Stimulated activated CD8-positive, alpha-beta memory T cell treated with anti-CD3 and anti-CD28 coated beads, Interleukin-4, amount 100 ng/mL, for 4 hours (primary cell): ENCODE data around the gene PKD2.
"Not testable (repeated sequence)": the region's sequence is repeated elsewhere in the genome, so short reads cannot be mapped to it uniquely, and the experiment has no call there.

Experiments
- DNase-seq, 2 donors: peaks; one replicate each; pipeline ENCODE4 v3.0.0-alpha.2; 2020; ENCODE audit warnings: low read depth in 2 of 2, low spot score in 1 of 2

PKD2 gene

DNA sequence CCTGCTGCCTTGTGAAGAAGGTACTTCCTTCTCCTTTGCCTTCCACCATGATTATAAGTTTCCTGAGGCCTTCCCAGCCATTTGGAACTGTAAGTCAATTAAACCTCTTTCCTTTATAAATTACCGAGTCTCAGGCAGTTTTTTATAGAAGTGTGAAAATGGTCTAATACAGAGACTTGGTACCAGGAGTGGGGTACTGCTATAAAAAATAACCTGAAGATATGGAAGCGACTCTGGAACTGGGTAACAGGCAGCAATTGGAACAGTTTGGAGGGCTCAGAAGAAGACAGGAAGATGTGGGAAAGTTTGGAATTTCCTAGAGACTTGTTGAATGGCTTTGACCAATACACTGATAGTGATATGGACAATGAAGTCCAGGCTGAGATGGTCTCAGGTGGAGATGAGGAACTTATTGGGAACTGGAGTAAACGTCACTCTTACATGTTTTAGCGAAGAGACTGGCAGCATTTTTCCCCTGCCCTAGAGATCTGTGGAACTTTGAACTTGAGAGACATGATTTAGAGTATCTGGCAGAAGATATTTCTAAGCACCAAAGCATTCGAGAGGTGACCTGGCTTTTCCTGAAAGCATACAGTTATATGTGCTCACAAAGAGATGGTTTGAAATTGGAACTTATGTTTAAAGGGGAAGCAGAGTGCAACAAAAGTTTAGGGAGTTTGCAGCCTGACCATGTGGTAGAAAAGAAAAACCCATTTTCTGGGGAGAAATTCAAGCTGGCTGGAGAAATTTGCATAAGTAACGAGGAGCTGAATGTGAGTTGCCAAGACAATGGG is 18.6 kb downstream of the PKD2 start:
- DNase-seq, result not testable (repeated sequence)

DNA sequence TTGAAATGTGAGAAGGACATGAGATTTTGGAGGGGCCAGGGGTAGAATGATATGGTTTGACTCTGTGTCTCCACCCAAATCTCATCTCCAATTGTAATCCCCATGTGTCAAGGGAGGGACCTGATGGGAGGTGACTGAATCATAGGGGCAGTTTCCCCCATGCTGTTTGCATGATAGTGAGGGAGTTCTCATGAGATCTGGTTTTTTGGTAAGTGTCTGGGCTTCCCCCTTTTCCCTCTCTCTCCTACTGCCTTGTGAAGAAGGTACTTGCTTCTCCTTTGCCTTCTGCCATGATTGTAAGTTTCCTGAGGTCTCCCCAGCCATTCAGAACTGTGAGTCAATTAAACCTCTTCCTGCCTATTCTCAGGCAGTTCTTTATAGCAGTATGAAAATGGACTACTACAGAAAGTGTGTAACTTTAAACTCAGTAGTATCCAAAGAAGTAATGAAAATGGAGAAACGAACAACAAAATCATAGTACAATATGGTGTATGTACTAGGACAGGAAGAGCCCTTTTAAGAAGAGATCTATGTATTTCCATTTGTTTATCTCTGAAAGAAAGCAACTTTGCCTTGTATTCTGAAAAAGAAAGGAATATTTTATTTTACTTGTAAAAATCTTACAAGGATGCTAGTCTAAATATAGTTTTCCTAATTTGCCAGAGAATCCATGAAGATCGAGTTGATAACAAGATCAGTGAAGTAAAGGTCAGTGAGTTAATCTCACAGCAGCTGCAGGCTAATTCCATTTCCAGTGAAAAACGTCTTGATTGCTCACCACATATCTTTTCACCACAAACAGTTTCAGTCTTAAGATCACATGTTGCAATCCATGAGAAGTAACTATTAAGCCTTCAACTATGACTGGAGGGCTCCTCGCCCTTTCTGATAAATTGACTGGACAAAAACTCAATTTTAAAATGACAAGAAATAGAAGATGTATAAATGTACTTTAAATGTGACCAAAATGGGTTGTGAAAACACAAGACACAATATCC is 20.5 kb downstream of the PKD2 start:
- no peak for DNase-seq

DNA sequence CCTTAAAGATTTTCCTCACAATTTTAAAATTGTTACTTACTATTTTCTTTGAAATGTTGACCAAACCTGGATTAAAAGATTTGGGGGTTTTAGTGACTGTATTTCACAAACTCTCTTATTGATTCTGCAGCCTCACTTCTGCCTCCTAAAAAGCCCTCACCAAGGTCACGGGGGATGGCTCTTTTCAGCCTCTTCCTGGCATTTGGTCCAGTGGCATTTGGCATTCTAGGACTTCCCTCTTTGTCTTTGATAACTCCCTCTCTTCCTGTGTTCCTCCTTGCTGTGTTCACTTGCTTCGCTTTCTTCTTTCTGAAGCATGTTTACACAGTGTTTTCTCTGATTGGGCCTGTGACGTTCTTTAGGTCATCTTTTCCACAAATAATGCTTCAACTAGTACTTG is 21.5 kb downstream of the PKD2 start:
- no peak for DNase-seq

DNA sequence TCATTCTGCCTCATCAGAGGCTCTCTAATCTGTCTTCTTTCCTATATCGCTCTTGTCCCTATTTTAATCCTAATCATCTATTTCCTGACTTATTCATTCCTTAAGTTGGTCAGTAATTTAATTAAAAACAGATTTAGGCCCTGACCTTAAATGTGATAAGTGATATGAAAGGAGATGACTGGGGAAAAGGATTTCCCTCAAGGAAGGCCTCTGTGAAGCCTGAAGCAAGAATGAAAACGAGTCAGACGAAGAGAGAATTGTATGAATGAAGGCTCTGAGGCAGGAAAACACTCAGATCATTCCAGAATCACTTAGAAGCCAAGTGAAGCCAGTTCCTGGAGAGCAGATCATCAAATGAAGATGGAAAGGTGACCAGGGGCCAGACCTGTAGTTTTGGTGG is 22.1 kb downstream of the PKD2 start:
- no peak for DNase-seq

DNA sequence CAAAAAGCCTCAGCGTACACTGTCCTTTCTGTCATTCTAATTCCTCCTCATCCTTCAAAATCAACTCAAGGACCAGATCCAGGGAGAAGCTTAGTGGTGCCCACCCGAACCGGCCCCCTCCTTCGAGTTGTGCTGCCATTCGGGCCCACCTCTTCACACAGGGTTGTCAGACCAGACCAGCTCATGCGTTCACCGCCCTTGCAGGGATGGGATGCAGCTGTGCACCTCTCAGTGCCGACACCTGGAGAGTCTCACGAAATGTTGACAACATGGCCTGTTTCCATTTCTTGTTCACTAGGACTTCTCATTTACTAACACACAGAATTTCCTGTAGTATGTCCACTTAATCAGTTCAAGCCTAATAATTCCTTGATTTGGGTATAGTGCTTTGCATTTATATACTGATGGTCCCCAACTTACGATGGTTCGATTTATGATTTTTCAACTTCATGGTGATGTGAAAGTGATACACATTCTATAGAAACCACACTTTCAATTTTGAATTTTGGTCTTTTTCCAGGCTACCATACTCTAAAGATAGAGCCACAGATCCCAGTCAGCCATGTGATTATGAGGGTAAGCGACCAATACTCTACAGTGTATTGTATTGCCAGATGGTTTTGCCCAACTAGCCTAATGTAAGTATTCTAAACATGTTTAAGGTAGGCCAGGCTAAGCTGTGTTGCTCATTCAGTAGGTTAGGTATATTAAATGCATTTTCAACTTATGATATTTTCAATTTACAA is 23.3 kb downstream of the PKD2 start:
- no peak for DNase-seq

DNA sequence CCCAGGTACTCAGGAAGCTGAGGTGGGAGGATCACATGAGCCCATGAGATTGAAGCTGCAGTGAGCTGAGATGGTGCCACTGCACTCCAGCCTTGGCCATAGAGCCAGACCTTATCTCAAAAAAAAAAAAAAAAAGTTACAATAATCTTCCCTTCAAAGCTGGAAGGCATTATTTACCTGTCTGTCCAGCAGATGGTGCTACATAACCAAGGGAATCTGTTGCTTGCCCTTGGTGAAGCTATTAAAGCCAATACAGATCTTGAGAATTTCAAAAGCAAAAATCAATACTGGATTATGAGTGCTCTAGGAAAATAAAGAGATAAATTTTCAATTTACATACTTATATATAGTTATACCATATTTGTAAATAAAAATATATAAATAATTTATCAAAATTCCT is 25.9 kb downstream of the PKD2 start:
- DNase-seq, result no peak

DNA sequence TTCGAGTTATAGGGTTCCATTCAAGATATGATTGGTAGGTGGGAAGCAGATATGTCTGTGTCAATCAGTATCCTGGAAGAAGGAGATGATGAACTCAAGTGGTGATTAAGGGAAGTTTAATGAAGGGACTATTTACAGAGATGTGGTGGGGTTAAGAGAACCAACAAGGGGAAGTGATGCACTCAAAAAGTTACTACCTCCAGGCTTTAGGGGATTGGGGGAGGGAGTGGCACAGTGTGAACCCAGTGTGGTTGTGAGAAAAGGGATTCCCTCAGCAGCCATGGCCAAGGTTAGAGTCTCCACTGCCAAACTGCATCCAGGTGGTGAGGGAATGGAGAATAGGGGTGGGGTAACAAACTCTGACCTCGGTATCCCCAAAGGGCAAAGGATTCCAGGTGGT is 27.9 kb downstream of the PKD2 start:
- DNase-seq, result no peak

DNA sequence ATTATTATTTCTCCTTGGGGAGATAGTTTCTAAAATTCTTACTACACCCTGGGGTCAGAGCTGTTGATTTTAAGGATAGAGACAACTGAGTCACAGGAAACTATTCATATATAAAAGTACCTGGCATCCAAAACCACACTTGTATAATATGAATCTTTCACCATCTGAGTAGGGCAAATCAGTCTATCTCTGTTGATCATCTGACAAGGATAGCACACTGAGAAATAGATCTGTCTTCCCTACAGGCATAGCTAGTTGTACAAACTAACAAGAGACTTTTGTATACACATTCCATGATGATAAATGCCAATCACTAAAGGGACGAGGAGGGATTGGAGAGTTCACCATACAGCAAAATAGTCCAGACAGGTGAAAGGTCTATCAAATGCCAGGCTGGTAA is 30.0 kb downstream of the PKD2 start:
- no peak for DNase-seq

DNA sequence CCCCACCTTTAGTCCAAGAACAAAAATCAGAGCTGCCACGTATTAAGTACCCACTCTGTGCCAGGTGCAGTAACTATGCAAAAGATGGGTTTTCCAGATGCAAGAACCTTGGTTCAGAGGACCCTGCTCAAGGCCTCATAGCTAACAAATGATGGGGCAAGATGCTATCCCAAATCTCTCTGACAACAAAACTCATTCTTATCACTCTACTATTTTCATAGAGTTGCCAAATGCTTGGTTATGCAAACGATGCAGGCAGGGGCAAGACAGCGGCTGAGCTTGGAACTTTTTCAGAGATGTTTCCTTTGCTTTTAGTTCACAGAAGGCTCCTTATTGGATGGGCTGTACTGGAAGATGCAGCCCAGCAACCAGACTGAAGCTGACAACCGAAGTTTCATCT is 30.5 kb downstream of the PKD2 start:
- no peak for DNase-seq

DNA sequence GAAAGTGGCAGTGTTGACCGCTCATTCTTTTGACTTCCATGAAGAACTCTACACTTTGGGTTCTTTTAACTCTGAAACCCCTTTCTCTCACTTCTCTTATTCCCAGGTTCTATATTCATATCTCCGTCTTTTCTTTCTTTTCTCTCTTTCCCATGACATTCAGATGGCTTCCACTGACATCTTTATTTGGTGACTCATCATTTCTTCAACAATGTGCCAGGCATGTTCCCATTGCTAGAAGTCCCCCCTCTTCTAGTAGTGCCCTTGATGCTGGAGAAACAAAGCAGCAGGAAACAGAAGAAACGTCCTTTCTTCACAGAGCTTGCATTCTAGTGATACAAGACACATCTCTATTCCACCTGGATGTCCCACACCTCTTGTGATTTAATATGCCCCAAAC is 33.3 kb downstream of the PKD2 start:
- no peak for DNase-seq

DNA sequence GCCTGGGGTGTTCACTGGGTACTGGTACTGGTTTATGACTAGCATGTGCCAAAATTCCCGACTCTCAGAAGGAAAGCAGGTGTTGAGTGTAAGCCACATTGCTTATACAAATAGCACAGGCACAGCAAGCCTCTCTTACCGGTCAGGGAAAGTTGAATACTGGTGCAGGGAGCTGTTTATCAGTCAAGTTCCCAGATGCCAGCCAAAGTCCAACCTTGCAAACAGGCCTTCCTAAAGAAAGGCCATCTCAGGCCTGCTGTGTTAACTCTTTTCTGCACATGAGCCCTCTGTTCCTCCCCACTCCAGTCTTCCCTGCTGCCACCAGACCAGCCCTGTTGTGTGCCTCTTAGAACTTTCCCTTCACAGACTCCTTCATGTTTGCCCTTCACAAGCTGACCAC is 34.2 kb downstream of the PKD2 start:
- DNase-seq, result no peak

DNA sequence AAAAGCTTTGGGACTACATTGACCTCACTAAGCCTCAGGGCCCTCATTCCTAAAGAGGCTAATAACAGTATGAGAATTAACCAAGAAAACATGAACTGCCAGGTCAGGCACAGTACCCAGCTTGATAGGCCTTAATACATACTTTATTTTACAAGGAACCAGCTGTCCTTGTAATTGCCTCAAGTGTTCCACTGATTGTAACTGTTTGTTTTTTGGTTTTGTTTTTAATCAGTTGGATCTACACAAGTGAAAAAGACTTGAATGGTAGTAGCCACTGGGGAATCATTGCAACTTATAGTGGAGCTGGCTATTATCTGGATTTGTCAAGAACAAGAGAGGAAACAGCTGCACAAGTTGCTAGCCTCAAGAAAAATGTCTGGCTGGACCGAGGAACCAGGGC is 35.6 kb downstream of the PKD2 start:
- DNase-seq, result no peak

DNA sequence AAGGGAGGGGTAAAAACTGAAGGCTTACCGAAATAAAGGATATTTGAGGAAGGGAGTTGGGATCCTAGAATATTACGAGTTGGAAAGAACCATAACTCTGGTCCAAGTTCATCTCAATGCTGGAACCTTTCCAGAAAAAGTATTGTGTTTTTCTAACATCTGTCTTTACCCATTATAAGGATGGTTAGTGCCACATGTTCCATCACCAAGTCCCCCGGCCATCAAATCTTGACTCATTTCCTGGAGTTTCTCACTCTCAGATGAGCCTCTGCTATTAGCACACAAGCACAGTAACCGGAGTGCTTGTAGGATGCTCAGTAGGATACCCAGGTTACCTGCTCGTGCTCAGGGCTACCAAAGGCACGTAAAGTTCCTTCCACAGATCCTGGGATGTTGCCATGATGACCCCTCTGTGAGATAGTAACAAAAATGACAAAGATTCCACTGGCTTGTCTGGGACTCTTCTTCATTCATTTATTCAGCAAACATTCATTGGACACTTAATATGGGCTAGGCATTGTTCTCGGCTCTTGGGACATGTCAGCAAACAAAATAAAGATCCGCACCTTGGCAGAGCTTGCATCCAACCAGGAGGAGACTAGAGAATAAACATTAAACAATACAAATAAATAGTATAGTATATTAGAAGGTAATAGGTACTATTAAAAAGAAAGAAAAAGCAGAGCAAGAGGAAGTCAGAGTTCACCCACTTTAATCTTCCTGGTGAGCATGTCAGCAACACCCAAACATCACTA is 36.3 kb downstream of the PKD2 start:
- no peak for DNase-seq

DNA sequence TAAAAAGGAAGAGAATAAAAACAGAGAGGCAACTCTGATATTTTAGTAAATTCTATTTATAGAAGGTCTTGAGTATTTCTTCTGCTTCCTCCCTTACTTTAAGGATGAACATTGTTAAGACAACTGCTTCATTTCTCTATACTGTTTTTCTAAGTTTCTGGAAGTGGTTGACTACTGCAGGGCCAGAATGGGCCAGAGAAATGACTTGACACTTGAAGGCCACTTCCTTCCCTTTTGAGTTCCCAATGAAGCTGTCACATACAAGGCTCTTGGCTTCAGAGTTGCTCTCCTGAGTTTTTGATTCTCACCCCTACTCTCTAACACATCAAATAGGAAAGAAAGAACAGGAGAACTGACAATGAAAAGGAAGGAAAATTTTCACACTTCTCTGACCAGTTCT is 37.6 kb downstream of the PKD2 start:
- DNase-seq, result no peak

DNA sequence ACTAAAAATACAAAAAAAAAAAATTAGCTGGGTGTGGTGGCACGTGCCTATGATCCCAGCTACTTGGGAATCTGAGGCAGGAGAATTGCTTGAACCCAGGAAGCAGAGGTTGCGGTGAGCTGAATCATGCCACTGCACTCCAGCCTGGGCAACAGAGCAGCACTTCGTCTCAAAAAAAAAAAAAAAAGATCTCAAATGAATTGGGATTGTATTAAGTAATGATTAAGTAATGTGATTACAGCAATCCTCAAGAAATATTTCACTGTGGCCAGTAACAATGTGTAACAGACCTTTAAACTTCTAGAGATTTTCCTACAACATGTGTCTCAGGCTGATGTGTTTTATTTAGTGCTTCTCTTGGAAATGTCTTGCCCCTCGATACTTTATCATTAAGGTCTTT is 46.8 kb downstream of the PKD2 start:
- DNase-seq, result no peak

DNA sequence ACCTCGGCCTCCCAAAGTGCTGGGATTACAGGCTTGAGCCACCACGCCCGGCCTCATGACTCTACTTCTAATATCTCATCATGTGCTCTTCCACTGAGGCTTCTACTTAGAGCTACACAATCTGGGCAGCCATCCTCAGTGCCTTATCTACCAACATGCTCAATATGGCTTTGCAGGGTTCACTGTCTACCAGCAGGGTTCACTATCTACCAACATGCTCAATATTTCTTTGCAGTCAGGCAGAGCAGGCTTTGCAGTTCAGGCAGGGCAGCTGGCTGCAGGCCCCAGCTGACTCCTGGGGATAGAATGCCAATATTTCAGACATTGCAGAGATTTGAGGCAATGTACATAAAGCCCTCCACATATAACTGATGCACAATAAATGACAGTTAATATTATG is 47.5 kb downstream of the PKD2 start:
- DNase-seq, result no peak

DNA sequence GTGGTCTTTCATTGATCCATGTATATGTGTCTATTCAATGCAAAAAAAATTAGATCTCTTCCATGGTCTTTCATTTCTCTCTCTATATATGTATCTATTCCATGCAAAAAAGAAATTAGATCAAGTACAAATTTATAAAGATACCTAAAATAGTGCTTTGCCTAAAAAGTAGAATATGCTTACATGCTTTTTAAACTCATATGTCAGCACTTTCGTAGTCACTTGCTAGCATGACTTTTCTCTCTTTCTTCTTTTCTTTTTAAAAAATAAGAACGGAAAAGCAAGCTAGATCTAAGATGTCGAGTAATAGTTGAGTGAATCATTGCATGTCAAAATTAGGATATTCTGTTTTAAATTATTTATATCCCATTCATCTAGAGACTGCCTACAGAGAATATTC is 50.9 kb downstream of the PKD2 start:
- DNase-seq, result no peak

DNA sequence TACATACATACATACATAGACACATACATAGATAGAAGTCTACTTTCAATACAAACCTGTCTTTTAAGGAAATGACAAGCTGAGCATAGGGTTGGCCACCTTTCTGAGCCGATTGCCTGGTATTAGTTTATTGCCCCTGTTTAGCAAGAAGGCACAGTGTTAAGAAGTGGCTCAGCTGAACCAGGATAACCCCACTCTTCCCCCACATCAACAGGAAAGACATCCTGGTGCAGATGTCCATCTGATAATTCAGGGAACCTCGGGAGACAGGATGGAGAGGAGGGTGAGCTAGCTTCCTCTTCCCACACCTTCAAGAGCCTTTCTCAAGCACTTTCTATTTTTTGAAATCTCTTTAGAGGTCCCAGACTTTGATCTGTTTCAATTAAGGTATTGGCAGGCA is 52.3 kb downstream of the PKD2 start:
- DNase-seq, result no peak

DNA sequence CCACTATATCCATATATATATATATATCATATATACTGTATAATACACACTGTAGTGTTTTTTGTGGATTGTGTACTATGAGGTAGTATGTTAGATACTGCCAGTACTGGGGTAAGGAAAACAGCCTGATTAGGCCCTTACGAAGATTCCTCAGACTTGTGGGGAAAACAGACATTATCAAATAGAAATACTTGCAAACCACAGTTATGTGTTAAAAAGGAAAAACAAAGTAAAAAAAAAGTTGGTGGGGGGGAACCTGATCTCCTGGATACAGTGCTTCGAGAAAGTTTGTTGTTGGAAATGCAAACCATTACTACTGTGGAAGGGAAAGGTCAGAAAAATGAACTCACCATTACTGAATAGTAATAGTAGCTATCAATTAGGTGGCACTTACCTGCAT is 53.0 kb downstream of the PKD2 start:
- DNase-seq, result no peak

DNA sequence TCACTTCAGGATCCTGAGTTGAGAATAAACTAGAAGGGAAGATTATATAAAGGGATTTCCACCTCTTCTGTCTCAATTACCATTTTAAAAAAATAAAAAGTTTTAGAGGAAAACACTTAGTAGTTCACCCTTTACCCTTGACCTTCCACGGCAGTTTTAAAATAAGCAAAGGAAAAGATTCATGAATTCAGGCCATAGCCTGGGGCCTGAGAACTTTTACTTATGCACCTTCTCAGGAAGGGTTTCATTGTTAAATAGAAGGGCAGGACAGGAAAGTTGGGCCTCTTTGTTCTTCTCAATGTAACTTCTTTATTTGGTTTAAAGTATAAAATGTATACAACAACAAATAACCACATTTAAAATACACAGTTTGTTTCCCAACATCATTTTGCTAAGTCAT is 54.9 kb downstream of the PKD2 start:
- DNase-seq, result no peak

DNA sequence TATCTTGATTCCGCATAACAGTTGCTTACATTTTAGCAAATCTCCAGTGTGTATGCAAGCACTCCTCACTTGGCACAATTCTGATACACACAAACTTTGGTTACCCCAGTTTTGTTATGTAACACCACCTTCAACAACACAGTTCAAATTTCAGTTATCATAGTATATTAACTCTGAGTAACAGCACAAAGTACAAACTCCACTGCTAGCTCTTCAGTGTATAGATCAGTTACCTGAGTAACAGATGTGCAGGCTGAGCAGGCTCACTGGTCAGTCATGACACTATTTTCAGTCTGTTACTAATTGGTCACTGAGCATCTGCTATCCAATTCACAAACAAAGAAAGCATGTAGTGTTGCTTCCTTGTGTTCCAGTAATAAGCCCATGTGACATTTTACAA is 55.4 kb downstream of the PKD2 start:
- no peak for DNase-seq
